ENCODE measurements around the gene DSCAM. TPM values are rescaled to one million over a fixed set of nuclear protein-coding genes. Genes with fewer than 3 reads are reported as not detected.
"Not testable (repeated sequence)": the region's sequence is repeated elsewhere in the genome, so short reads cannot be mapped to it uniquely, and the experiment has no call there.

Gene DSCAM
- total and polyA plus RNA-seq, 3 donors from 2014 or later: 0.70 to 2.3 (median 2.0) TPM

DNA sequence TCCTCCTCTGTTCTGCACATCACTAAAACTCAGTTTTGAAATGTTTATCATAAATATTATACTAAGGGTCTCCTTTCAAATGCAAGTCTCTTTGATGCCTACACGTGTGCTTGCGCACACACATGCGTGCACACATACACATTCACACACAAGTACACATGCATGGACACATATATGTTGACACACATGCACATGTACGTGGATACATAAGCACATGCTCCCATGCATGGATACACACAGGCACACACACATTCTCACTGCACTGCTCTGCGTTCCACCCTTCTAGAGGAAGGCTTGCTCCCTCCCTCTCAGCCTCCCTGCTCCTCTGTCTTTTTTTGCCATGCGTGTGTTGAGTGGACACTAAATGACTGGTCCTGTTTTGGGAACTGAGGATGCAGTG is 817.1 kb downstream of the DSCAM start:
- WGBS, 2 donors: 91 to 94% methylated on average over 6 of the region's 6 CpGs

GRCh38 chr21:40028393-40028792 is 818.6 kb downstream of the DSCAM start:
- intact Hi-C loops (cut with DNase I; ENCODE audit: low total_unique reads); DNase-seq; H3K4me3 ChIP-seq; H3K4me1 ChIP-seq; H3K27me3 ChIP-seq; H3K27ac ChIP-seq; H3K36me3 ChIP-seq (ENCODE audit: low read depth, missing control alignments); H3K9me3 ChIP-seq: not testable (repeated sequence)
- 83 to 85% methylated on average over 10 to 18 of the region's 19 CpGs for WGBS, 2 donors

More for the DNA sequence above, 817.1 kb downstream of the DSCAM start:
- Histone ChIP-seq H3K27ac (no peak overlapping the region), H3K36me3 (ENCODE audit: low read depth, missing control alignments) (no peaks in the 10 kb centered on the region), H3K27me3 (no peaks in the 10 kb centered on the region), H3K4me3 (no peak overlapping the region), H3K9me3 (no peaks in the 10 kb centered on the region), H3K4me1 (no peaks in the 10 kb centered on the region)
- no peak for DNase-seq
- TF ChIP-seq POLR2A (IDR thresholded peaks at IDR 0.05) (no peak), CTCF (IDR thresholded peaks at IDR 0.05) (no peak)
- intact Hi-C loops (cut with DNase I; ENCODE audit: low total_unique reads): no loop called here

DNA sequence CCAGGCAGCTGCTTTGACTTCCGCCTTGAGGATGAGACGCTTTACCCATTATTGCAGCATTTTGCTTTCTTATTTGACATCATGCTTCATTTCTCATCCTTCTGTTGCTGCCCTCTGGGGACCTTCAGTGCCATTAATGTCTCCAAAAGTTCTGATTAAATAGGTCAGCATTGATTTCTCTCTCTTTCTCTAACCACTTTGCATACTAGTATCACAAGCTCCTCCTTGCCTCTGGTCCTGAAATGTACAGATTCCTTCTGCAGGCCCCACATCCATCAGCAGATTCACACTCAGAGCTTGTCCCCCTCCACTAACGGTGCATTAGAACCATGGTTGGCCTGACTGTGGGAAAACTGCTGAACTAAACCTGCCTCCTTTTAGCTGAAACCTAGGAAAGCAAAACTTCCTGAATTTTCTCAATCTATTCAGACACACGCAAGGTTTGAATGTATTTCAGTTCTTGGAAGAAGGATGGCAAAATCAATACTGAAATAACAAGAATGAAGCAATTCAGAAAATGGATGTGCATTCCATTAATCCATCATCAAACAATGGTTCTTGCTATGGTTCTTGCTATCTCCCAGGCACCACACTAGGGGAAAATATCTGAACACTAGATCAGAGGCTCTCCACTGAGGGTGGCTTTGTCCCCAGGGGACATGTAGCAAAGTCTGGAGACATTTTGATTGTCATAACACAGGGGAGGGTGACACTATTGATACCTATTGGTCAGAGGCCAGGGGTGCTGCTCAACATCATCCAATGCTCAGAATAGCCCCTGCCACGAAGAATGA is 825.2 kb downstream of the DSCAM start:
- 86 to 91% methylated on average over 5 of the region's 5 CpGs for WGBS, 2 donors
- no peaks in the 10 kb centered on the region for H3K27me3 ChIP-seq
- H3K4me3 ChIP-seq: no peak overlapping the region
- no peaks in the 10 kb centered on the region for H3K9me3 ChIP-seq
- no peaks in the 10 kb centered on the region for H3K4me1 ChIP-seq
- no peak overlapping the region for H3K27ac ChIP-seq
- H3K36me3 ChIP-seq (ENCODE audit: low read depth, missing control alignments): no peaks in the 10 kb centered on the region
- DNase-seq: no peak
- intact Hi-C loops (cut with DNase I; ENCODE audit: low total_unique reads): no loop called here
- TF ChIP-seq CTCF (IDR thresholded peaks at IDR 0.05) (no peak), POLR2A (IDR thresholded peaks at IDR 0.05) (no peak)

- 92 to 93% methylated on average over 3 of the region's 3 CpGs for WGBS, 2 donors
- H3K4me3 ChIP-seq: no peak overlapping the region
- intact Hi-C loops (cut with DNase I; ENCODE audit: low total_unique reads): no loop called here
- H3K4me1 ChIP-seq: no peaks in the 10 kb centered on the region
- TF ChIP-seq CTCF (IDR thresholded peaks at IDR 0.05) (no peak), POLR2A (IDR thresholded peaks at IDR 0.05) (no peak)
- H3K36me3 ChIP-seq (ENCODE audit: low read depth, missing control alignments): no peaks in the 10 kb centered on the region
- no peak overlapping the region for H3K27ac ChIP-seq
- H3K9me3 ChIP-seq: no peaks in the 10 kb centered on the region
- no peak for DNase-seq
- H3K27me3 ChIP-seq: no peaks in the 10 kb centered on the region
Observed at GRCh38 chr21:40020651-40021050, 826.3 kb downstream of the DSCAM start.

DNA sequence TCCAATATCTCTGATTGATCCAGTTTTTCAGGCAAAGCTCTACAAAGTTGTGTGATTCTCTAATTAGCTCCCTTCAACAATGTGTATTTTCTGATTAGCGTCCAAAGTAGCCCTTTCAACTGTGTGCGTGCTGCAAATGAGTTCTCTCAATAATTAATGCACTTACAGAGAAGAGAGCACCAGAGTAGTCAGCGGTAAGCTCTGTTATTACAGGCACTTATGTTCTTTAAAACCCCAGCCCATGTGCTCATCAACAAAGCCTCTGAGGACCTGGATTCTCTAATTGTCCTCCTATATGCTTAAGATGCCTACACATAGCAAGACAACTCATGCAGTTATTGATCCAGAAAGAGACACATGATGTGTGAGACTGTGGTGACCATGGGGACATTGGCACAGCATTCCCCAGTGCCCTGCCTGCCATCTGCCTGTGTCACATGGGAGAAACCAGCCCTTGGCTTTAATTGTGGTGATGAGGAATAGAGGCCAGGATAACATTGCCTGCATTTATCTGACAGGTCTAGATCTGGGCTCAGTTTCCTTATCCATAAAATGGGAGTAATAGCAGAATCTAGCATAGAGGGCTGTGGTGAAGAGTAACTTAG is 828.0 kb downstream of the DSCAM start:
- WGBS, 2 donors: 89 to 90% methylated on average over 3 of the region's 3 CpGs
- intact Hi-C loops (cut with DNase I; ENCODE audit: low total_unique reads): no loop called here
- Histone ChIP-seq H3K36me3 (ENCODE audit: low read depth, missing control alignments) (no peaks in the 10 kb centered on the region), H3K9me3 (no peaks in the 10 kb centered on the region), H3K4me3 (no peak overlapping the region), H3K27me3 (no peaks in the 10 kb centered on the region), H3K27ac (no peak overlapping the region), H3K4me1 (no peaks in the 10 kb centered on the region)
- TF ChIP-seq CTCF (IDR thresholded peaks at IDR 0.05) (no peak), POLR2A (IDR thresholded peaks at IDR 0.05) (no peak)
- DNase-seq: no peak
